Activated CD4-positive, alpha-beta T cell treated with anti-CD3 and anti-CD28 coated beads for 48 hours (primary cell): ENCODE results near the gene PLA1A.
A peak's percentile ranks its signal among the peaks of the same experiment; 100 is the strongest.
"Not testable (repeated sequence)": the region's sequence is repeated elsewhere in the genome, so short reads cannot be mapped to it uniquely, and the experiment has no call there.

ENCODE experiments used
- DNase-seq: peaks from one replicate; pipeline ENCODE4 v3.0.0-alpha.2; 2020

Gene PLA1A

DNA sequence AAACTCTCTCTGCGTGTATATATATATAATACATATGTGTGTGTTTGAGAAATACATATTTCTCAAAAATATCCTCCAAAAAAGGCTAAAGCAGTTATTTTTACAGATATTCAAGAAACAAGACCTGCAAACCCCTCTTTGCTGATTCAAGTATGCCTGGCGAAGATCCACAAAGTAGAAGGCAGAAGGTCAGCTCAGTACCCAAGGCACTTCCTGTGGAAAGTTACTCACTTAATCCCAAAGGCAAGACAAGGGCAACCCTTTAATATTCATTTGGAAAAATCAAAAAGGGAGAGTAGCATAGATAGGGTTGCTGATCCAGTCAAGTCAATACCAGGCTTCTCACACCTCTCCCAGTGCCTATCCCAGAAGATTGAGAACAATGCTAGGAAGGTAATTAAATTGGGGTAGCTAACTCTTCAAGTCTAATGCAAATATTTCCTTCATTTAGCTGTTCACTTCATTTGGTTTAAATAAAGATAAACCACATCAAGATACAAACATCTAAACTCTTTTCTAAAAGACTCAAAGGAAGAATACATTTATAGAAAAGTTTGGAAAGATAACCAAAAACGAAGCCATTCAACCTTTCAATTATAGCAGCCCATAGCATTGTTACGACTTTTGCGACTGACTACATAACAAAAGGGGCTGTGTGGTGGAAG lies 72.4 kb downstream of the PLA1A start:
- DNase-seq, result no peak

DNA sequence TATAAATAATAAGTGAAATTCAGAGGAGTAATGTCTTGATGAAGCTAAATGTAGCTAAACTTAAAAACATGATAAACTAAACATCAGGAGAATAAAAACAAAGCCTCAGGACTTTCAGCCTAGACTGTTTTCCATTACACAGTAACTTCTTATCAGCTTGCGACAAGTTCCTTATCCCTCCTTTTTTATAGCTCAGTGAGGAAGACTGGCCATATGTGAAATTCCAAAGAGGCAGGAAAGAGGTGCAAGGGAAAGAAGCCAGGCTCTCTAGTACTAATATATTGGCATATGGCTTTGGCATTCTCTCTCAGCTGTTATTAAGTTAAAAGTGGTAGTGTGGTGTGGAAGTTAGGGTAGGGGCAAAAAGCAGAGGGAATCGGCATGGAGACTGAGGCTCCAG lies 75.1 kb downstream of the PLA1A start:
- DNase-seq, result no peak

DNA sequence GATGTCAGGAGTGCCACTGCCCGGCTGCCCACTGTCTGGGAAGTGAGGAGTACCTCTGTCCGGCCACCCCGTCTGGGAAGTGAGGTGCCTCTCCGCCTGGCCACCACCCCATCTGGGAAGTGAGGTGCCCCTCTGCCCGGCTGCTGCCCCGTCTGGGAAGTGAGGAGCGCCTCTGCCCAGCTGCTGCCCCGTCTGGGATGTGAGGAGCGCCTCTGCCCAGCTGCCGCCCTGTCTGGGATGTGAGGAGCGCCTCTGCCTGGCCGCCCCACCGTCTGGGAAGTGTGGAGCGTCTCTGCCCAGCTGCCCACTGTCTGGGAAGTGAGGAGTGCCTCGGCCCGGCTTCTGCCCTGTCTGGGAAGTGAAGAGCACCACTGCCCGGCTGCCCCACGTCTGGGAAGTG lies 76.2 kb downstream of the PLA1A start:
- no peak for DNase-seq

GRCh38 chr3:119675188-119675874 lies 77.6 kb downstream of the PLA1A start:
- DNase-seq, result no peak

DNA sequence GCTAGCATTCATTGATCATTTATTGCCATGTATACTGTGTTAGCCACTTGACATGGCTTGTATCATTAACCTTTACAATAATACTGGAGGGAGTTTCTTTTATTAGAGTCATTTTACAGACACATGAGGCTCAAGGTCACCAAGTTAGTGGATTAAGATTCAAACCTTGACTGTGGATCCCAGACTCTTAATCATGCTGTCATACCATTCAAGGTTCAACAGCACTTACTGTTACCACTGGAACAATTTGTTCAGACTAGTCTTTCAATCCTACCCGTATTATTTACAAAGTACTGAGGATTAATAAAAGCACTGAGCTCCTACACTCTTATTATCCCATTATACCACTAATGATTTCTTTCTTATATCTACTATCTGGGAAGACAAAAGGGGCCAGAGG lies 78.3 kb downstream of the PLA1A start:
- DNase-seq, result no peak

DNA sequence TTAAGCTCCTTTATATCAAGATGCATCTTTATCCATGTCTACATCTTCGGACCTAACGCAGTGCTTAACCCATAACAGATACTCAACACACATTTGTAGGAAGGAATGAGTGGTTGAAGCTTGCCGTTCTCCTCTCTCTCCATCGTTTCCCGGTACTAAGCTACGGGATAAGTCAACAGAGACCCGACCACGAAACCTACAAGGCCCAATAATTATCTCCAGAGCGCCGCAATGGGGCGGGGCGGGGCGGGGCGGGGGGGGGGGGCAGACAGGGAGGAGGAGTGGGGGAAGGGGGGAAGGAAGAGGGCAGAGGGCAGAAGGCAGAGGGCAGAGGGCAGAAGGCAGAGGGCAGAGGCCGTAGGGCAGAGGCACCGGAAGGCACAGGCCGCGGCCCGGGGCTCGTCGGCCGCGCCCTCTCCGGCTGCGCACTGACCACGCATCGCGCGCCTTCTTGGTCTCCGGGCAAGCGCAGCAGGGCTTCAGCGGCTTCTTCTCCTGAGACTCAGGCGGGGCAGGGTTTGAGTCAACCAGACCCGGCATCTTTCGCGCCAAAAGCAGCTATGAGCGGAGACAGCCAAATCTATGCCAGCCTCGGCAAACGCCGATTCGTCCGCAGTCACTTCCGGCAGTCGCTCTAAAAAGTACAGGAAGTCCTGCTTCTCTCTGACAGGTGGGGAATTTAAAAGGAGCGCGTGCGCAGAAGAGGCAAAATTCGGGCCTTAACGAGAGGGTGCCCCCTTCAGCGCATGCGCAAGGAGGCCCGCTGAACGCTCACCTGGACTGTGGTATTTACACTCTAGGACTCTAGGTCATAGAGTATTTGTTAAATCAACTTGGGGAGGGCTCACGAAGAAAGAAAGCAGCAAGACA lies 79.3 kb downstream of the PLA1A start, which contains the start of gene COX17:
COX17 (minus strand) TSS at position 636 of the 870 bp plus-strand sequence; CDS start at position 540, 96 bp downstream.
- peak; percentile 96 for DNase-seq

DNA sequence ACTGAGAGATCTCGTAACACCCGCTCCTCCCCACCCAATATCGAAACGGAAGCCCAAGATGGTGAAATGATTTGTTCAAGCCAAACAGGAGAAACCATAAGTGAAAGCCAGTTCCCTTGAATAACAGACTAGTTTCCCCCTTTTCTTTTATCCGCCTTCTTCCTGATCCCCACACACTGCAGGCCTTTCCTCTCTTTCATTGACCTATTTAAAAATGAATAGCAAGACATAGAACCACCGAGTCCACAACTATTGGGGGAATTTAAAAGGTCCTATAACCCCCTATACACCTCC lies 79.9 kb downstream of the PLA1A start:
- no peak for DNase-seq

- DNase-seq, result not testable (repeated sequence)
Observed at GRCh38 chr3:119678209-119678608, 80.5 kb downstream of the PLA1A start.
